Gastroesophageal sphincter (tissue), 3 donors: ENCODE data around the gene LPIN1.

Experiments
- POLR2AphosphoS5 ChIP-seq: sonication (generic); formaldehyde crosslinking; IDR thresholded peaks from one replicate; pipeline ENCODE4 v1.6.1; 2017; ENCODE audit warnings: antibody characterized with exemption
- TF ChIP-seq, protein P1 (sequence below), 4 experiments: fragments of 200-600 bp in 2 of 4; fragments of 450-650 bp in 2 of 4; sonication (generic) in 1 of 4; IDR thresholded peaks; one replicate each; pipeline ENCODE4 v1.5.1; 2017 to 2019; ENCODE audit warnings: antibody characterized with exemption in 4 of 4, mild to moderate bottlenecking in 2 of 4, moderate library complexity in 2 of 4

- TF ChIP-seq, protein P1, sequence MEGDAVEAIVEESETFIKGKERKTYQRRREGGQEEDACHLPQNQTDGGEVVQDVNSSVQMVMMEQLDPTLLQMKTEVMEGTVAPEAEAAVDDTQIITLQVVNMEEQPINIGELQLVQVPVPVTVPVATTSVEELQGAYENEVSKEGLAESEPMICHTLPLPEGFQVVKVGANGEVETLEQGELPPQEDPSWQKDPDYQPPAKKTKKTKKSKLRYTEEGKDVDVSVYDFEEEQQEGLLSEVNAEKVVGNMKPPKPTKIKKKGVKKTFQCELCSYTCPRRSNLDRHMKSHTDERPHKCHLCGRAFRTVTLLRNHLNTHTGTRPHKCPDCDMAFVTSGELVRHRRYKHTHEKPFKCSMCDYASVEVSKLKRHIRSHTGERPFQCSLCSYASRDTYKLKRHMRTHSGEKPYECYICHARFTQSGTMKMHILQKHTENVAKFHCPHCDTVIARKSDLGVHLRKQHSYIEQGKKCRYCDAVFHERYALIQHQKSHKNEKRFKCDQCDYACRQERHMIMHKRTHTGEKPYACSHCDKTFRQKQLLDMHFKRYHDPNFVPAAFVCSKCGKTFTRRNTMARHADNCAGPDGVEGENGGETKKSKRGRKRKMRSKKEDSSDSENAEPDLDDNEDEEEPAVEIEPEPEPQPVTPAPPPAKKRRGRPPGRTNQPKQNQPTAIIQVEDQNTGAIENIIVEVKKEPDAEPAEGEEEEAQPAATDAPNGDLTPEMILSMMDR (IDR thresholded peaks at IDR 0.05) = no peak
- no peak for TF ChIP-seq POLR2AphosphoS5
Measured at GRCh38 chr2:11788461-11789124, 42.2 kb downstream of the LPIN1 start.
